HG03442 (cell line): ENCODE data around the gene ADH5.
A peak's percentile ranks its signal among the peaks of the same experiment; 100 is the strongest.
"Not testable (repeated sequence)": the region's sequence is repeated elsewhere in the genome, so short reads cannot be mapped to it uniquely, and the experiment has no call there.

Experiments used
- ATAC-seq: cut with Tn5 transposase; IDR thresholded peaks from one replicate; pipeline ENCODE4 v1.9.1; 2021; ENCODE audit warnings: mild to moderate bottlenecking, moderate library complexity; ENCODE audit not compliant: unreplicated experiment

Gene ADH5

DNA sequence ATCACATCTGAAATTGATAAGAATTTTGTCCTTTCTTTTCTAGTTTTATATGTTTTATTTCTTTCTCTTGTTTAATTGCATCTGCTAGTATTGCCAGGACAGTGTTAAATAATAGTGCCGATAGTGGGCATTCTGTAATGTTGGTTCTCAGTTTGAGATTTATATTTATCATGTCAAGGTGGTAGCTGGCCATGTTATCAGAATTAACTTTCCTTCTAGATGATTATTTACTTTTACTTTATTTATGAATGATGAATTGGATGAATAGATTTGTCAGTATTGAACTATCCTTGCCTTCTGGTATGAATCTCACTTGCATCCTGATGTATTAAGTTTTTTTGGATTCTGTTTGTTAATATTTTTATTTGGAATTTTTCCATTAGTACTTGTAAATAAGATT, 50.4 kb downstream of the ADH5 start:
- ATAC-seq, result no peak

DNA sequence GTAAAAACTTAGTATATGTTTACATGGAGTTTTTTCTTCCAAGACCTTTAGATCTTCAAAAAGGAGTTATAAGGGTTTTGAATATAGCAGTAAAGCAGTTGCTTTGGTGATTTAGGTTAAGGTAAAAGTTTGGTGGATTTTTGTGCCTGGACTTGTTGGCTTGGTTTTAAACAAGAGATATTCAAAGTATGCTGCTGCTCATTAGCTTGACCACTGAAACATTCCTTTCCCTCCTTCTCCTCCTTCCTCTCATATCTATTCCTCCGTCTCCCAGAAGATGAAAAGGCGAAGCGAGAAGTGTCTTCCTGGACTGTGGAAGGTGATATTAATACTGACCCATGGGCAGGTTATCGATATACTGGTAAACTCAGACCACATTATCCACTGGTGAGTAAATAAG, 54.6 kb downstream of the ADH5 start:
- no peak for ATAC-seq

DNA sequence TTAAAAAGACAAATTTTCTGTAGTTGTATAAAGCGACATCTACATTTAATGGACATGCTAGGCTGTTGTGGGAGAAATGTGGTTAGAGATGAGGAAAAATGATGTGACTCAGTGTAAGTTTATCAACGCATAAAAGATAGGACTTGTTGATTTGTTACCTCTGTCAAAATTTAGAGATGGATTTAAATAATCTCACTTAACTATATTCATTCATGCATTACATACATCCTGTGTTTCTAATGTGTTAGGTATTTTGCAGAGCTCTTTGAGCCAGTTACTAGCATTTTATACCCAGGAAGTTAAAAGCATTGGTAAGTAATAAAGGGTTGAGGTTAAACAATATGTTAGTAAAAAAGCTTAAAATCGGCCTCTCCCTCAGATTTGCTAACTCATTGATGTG, 58.7 kb downstream of the ADH5 start:
- ATAC-seq, result no peak

DNA sequence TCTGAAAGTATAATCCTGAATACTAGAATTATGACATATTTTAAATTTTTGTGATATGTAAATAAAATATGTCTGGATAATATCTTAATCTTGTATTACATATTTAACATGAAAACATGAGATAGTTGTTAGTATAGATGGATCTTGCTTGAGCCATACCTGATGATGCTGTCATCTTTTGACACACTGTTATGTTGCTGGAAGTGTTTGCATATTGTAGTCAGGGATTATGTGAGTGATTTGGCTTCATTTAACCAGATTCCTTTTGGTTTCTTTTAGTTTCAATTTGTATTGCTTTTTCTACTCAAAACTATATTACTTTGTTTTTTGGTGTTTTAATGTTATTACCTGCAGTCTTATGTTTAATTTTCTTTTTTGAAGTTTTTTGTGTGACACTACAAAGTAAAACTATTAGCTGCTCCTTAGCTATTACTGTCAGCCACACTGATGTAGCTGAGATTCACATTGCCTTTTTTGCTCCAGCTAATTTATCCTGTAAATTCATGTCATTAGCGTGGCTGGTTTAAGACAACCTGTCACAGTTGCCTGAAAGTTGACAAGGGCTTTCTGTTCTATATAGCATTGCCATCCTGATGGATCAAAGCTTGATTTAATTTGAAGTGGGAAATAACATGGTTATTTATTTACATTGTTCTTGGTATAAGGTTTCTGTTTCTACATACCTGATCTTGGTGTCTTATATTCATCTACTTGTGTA, 59.4 kb downstream of the ADH5 start:
- ATAC-seq, result peak; percentile 45

DNA sequence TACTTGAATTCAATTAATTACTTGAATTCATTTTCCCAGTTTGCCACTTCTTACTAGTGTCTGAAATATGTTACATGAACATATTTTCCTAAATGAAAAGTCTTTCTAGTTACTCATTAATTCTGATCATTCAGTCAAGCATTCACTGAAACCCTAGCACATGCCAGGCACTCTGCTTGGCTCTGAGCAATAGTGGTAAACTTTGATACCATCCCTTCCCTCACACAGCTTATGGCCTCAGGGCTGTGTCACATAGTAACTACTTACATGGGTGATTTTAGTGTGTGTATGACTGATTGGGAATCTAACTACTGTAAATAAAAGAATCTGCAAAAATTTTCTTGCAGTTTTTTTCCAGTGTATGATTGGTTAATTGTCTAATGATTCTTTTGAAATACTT, 60.4 kb downstream of the ADH5 start:
- peak; percentile 51 for ATAC-seq

DNA sequence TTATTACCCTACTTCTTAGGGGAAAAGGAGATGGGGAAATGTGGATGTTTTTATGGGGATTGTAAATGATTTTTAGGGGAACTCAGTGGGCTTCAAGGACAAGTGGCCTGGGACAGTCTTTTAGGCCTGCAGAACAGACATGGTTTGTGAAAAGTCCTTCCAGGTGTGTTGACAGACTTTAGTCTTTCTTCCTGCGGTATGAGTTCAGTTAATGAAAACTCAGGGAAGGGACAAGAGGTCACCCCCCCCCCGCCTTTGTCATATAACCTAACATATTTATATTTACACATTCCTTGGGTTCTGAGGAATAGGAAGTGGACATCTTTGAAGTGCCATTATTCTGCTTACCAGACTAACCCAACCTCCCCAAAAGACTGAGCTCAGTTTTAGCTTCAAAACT, 61.3 kb downstream of the ADH5 start:
- ATAC-seq, result no peak

DNA sequence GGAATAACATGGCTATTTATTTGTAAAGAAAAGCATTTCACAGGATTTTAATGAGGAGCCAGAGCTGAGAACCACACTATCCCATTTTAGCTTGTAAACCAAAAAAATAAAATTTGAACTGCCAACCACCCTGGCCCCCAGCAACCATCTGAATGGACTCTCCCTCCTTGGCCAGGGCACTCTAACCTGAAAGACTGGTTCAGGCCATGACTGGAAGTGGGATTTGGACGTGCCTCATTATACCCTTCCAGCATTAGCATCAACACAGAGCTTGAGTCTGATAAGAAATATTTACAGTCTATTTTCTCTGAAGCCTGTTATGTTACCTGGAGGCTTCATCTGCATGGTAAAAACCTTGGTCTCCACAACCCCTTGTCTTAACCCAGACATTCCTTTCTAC, 63.1 kb downstream of the ADH5 start:
- no peak for ATAC-seq

DNA sequence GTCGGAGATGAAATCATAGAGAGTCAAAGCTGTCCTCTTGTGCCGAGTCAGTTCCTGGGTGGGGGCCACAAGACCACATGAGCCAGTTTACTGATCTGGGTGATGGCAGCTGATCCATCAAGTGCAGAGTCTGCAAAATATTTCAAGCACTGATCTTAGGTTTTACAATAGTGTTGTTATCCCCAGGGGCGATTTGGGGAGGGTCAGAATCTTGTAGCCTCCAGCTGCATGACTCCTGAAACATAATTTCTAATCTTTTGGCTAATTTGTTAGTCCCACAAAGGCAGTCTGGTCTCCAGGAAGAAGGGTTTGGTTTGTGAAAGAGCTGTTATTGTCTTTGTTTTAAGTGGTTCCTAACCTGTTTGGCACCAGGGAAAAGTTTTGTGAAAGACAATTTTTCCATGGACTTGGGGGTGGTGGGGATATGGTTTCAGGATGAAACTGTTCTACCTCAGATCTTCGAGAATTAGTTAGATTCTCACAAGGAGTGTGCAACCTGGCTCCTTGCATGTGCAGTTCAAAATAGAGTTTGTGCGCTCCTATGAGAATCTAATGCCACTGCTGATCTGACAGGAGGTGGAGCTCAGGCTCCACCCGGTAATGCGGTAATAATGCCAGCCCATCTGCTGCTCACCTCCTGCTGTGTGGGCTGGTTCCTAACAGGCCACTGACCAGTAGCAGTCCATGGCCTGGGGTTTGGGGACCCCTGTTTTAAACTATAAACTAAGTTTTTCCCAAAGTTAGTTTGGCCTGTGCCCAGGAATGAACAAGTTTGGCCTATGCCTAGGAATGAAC, 63.9 kb downstream of the ADH5 start:
- ATAC-seq, result no peak

DNA sequence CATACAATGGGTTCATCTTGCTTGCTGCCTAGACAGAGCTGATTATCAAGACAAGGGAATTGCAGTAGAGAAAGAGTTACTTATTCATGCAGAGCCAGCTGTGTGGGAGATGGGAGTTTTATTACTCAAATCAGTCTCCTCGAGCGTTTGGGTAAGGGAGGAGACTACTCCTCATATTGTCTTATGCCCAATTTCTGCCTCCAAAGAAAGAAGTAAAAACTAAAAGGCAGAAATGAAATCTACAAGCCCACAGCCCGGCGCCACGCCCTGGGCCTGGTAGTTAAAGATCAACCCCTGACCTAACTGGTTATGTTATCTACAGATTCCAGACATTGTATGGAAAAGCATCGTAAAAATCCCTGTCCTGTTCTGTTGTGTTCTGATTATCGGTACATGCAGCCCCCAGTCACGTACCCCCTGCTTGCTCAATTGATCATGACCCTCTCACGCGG, 64.8 kb downstream of the ADH5 start:
- ATAC-seq, result not testable (repeated sequence)

DNA sequence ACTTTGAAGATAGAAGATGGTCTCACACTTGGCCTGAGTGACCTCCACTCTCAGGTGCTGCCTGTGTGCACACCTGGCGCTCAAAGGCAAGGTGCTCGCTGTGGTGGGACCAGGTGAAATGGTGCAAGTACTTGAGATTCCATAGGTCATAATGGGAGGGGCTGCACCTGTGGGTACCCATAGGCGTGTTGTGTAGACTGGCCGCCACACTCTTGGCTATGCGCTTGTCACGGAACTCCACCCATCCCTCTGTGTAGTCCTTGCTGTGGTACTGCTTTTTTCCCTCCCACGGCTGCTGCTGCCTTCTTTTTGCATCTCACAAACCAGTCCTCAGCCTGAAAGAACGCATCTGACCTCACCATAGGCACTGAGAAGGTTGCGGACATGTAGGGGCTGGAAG, 66.0 kb downstream of the ADH5 start:
- ATAC-seq, result no peak

DNA sequence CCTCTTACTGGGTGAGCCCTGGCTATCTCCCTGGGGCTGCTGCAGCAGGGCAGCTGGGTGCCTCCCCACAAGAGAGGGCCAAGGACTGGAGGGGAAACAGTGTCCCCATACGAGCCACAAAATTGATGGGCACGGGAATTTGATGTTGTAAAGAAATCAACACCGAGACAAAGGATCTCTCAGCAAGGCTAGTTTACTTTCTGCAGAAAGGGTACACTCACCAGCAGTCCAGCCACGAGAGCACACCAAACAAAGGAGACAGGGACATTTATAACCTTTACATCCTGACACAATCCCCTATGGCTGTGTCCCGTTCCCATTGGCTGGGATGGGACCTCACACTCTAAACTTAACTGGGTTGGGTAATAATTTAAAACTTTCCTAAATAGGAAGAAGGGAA, 67.2 kb downstream of the ADH5 start:
- no peak for ATAC-seq
